Stimulated activated CD8-positive, alpha-beta memory T cell treated with anti-CD3 and anti-CD28 coated beads, Interleukin-2, amount 100 ng/mL, for 48 hours (primary cell): ENCODE measurements around the gene REC114.

ENCODE experiments used
- DNase-seq, 2 donors: peaks; one replicate each; pipeline ENCODE4 v3.0.0-alpha.2; 2020; ENCODE audit warnings: low read depth in 2 of 2

Gene REC114

DNA sequence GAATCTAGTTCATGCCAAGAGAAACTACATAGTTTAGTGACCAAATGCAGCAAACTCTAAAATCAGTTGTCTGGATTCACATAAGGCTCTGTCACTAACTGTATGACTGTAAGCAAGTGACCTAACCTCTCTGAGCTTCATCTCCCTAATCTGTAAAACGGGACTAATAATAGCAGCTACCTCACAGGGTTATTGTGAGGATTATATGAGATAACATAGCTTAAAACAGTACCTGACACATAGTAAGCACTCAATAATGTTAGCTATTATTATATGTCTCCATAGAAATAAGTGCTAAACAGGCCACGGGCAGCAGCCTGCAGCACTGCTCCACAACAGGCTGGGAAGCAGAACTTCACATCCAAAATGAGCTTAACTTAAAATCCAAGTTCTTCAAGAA is 160.0 kb downstream of the REC114 start:
- no peak for DNase-seq

DNA sequence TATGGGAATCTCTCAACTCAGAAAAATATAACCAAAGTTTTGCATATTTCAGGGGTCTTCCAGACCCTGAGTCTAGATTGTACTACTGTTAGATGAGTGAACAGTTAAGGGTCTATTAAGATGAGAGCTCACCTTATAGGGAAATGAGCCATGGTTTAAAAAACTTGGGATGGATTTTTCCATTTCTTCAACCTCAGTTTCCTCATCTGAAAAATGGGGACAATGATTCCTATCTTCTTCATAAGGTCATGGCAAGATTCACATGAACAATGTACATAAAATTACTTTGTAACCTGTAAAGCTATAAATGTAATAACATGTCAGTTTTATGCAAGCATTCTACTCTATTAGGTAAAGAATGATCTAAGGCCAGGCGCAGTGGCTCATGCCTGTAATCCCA is 161.5 kb downstream of the REC114 start:
- DNase-seq, result no peak

- DNase-seq, result no peak
Measured at GRCh38 chr15:73605759-73606436, 162.9 kb downstream of the REC114 start.

DNA sequence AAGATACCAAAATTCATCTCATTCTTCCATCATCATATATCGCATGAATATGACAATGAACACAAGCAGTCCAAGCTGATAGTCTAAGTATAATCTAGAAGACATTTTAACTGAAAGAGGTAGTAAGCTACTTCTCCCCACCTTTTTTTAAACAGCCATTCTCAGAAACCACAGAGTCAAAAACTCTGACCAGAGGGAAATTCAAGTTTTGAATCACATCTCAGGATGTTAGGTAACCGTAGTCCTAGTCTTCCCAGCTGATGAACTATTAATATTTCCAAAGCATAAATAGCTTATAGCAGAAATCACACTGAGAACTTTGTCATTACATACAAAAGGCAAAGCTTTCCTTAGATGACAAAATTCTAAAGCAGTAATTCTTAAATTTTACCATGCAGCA is 164.4 kb downstream of the REC114 start:
- DNase-seq, result no peak

DNA sequence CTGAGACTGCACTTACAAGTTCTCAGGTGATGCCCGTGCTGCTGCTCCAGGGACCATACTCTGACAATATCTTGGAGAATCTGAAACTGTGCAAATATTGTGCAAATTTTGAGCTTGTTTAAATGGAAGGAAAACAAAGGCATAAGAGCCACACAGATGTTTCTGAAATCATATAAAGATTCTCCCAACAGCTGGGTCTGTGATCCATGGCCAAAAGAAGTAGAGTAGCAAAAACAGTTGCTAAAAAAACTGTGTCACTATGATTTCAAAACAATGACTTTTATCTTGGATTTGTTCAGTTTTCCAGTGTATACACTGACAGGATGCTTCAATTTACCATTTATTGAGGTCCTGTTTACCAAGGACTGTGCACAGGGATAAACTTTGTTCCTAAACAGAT is 164.9 kb downstream of the REC114 start:
- DNase-seq, result no peak

- no peak for DNase-seq
Measured at GRCh38 chr15:73608475-73608874, 165.5 kb downstream of the REC114 start.

GRCh38 chr15:73608941-73609340 is 166.0 kb downstream of the REC114 start:
- DNase-seq, result no peak
